WI38 (cell line): ENCODE results near the gene C8A.

Experiments
- H3K4me3 ChIP-seq: 2 replicates; pipeline ENCODE4 v1.5.1; 2011; ENCODE audit warnings: low read depth, mild to moderate bottlenecking, control low read depth, low read length
- TF ChIP-seq, protein P1 (sequence below): IDR thresholded peaks from 2 replicates; pipeline ENCODE4 v1.5.1; 2012; ENCODE audit warnings: low read depth, mild to moderate bottlenecking, control low read depth, low read length

Gene C8A

DNA sequence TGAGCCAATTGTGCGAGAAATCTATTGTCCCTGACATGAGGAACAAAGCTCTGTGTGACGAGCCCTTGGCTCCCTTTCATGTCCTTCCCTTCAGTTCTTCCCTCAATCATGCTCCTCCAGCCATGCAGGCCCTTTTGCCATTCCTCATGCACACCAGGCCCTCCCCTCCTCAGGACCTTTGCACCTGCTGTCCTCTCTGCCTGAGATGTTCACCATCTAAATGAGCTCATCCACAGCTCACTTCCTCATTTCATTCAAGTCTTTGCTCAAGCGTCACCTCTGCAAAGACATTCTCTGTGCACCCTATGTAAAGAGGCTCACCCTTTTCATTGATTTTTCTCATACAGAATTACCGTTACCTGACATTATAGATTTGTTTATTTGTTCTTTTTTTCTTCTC lies 67.5 kb downstream of the C8A start:
- TF ChIP-seq, protein P1, sequence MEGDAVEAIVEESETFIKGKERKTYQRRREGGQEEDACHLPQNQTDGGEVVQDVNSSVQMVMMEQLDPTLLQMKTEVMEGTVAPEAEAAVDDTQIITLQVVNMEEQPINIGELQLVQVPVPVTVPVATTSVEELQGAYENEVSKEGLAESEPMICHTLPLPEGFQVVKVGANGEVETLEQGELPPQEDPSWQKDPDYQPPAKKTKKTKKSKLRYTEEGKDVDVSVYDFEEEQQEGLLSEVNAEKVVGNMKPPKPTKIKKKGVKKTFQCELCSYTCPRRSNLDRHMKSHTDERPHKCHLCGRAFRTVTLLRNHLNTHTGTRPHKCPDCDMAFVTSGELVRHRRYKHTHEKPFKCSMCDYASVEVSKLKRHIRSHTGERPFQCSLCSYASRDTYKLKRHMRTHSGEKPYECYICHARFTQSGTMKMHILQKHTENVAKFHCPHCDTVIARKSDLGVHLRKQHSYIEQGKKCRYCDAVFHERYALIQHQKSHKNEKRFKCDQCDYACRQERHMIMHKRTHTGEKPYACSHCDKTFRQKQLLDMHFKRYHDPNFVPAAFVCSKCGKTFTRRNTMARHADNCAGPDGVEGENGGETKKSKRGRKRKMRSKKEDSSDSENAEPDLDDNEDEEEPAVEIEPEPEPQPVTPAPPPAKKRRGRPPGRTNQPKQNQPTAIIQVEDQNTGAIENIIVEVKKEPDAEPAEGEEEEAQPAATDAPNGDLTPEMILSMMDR = no peak
- no peak overlapping the region for H3K4me3 ChIP-seq

DNA sequence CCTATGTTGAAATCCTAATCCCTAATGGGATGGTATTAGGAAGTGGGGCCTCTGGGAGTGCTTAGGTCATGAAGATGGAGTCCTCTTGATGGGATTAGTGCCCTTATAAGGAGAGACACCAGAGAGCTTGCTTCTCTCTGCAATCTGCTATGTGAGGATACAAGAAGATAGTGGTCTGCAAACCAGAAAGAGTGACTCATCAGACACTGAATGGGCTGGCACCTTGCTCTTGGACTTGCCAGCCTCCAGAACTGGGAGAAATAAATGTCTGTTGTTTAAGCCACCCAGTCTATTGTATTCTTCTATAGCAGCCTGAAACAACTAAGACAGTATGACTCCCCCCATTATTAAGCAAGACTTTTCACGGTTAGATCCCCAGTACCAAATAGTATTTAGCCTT lies 67.9 kb downstream of the C8A start:
- TF ChIP-seq, protein P1 = no peak
- no peak overlapping the region for H3K4me3 ChIP-seq

DNA sequence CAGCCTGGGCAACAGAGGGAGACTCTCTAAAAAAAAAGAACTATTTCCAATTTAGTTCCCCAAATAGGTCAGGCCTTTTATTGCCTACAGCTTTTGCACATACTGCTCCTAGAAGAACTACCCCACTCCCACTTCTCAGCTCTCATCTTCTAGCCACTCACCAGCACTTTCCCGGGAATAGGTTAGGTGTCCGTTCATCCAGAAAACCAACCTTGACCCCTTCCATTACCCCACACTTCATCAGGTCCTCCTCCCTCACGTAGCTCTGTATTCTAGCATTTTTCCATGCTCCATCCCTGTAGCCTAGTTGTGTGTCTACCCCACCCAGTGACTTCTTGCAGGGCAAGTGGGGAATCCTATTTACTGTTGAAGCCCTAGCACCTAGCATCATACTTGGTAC lies 68.6 kb downstream of the C8A start:
- H3K4me3 ChIP-seq = no peak overlapping the region
- TF ChIP-seq, protein P1 = no peak

DNA sequence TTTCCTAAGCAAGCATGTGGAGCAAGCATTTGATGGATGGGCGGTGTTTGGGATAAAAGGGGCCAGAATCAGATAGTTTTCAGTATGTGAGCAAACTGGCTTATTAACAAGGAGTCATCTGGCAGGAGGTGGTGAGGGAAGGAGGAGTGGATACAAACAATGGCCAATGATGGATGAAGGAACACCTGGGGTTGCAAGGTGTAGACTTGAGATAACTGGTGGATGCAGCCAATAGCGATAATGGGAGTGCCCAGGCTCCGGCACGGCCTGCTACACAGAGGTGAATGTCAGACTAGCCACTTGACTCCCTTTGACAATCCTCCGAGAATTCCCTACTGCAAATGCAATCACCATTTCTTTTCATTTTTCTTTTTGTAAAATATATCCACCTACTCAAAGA lies 69.5 kb downstream of the C8A start:
- TF ChIP-seq, protein P1 = no peak

DNA sequence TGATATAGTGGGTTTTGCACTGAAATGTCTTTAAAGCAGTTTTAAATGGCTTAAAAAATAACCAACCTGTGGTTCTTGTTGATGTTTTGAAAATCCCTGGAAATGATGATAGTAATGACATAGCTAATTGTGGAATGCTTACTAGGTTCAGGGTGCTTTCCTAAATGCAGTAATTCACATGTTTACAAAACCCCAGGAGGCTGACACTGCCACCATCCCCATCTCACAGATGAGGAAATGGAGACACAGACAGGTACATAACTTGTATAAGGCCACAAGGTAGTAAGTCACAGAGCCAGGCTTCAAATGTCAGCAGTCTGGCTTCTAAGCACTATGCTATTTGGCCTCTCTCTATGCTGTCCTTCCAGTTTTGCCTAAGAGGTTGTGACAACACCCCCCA lies 70.6 kb downstream of the C8A start:
- TF ChIP-seq, protein P1 = no peak
- no peak overlapping the region for H3K4me3 ChIP-seq

More for the DNA sequence above, 69.5 kb downstream of the C8A start:
- H3K4me3 ChIP-seq = no peak overlapping the region

DNA sequence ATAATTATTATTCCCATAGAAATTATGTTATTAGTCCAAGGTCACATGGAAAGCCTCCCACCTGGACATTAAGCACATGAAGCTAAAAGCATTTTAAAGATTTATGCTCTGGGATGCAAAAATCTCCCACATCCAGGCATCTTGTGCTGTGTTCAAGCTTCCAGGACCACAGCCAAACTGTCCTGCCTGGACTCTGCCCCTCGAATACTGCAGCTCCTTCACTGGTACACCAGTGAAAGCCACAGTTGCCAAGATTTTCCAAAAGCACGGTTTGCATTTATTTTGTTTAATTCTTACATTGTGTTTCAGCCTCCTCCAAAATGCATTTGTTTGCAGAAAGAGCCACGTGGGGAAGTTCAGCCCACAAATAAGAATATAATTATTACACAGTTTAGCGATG lies 72.6 kb downstream of the C8A start:
- TF ChIP-seq, protein P1 = no peak
- H3K4me3 ChIP-seq = no peak overlapping the region

DNA sequence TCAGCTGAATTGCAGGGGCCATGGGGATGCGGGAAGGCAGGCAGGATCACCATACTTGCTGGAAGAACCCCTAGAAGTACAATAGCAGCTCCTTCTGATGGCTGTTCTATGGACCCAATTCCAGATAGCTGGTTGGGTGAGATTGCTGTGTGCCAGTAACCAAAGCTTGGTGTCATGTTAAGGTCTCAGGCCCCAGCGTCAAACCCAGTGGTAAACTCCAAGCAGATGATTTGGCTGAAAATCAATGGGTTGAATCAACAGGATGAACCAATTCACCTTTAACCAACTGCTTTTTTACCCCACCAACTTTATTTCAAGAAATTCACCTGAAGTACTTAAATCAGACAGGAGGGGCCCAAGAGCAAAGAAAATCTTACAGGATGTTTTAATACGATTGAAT lies 73.4 kb downstream of the C8A start:
- H3K4me3 ChIP-seq = no peak overlapping the region
- TF ChIP-seq, protein P1 = no peak
